ENCODE measurements around the gene CYP11A1. TPM values are rescaled to one million over a fixed set of nuclear protein-coding genes. Genes with fewer than 3 reads are reported as not detected.

CYP11A1 gene
- 1.0 TPM for total RNA-seq

DNA sequence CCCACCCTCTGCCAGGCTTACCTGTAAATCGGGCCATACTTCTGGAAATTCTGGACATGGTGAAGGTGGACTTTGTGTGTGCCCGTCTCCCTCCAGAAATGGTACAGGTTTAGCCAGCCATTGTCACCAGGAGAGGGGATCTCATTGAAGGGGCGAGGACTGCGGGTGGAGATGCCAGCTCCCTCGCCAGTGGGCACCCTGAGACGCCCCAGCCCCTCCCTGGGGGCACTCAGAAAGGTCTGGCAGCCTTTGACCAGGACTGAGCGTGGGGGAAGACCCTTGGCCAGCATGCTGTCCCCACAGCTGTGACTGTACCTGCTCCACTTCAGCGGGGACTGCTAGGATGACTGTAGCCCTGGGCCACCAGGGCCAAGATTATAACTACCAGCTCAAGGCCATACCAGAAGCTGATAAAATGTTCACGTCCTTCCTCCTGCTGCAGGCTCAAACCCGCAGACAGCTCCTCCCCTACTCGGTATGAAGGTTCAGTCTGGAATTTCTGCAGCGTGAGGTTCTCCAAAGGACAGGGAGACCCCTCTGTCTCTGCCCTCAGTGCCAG is at the start of gene CYP11A1:
CYP11A1 (minus strand) TSS at position 351 of the 559 bp plus-strand sequence; CDS start at position 290, 61 bp downstream.

Other genes starting within 250 kb of the CYP11A1 start
- 50.0 TPM for gene ISLR2, start 237.1 kb downstream of the CYP11A1 start, total RNA-seq
- gene ISLR, start 193.9 kb downstream of the CYP11A1 start, total RNA-seq, result 61.2 TPM
- gene STRA6, start 164.9 kb downstream of the CYP11A1 start, total RNA-seq, result 17.3 TPM
- gene CCDC33, start 131.3 kb downstream of the CYP11A1 start, total RNA-seq, result 5.2 TPM
- 14.7 TPM for gene SEMA7A, start 66.3 kb upstream of the CYP11A1 start, total RNA-seq
- gene UBL7, start 93.5 kb upstream of the CYP11A1 start, total RNA-seq, result 44.8 TPM
- 27.1 TPM for gene ARID3B, start 173.6 kb upstream of the CYP11A1 start, total RNA-seq
- 142 TPM for gene CLK3, start 248.2 kb upstream of the CYP11A1 start, total RNA-seq

Measured in camera-type eye (tissue), 1 donor.